Astrocyte (in vitro differentiated cells and primary cell): ENCODE results near the gene HTR3E.
A peak's percentile ranks its signal among the peaks of the same experiment; 100 is the strongest.
"Not testable (repeated sequence)": the region's sequence is repeated elsewhere in the genome, so short reads cannot be mapped to it uniquely, and the experiment has no call there.

Source experiments
- CTCF ChIP-seq: IDR thresholded peaks from 2 replicates; pipeline ENCODE4 v1.5.1; 2011; ENCODE audit warnings: low read depth, mild to moderate bottlenecking, inconsistent platforms, low read length, moderate library complexity; ENCODE audit not compliant: insufficient read depth
- EZH2 ChIP-seq: IDR thresholded peaks from 2 replicates; pipeline ENCODE4 v1.6.1; 2012; ENCODE audit warnings: mild to moderate bottlenecking, low read length, inconsistent platforms; ENCODE audit not compliant: insufficient read depth

GRCh38 chr3:184149770-184150169 is 52.9 kb downstream of the HTR3E start:
- peak; percentile 34 for TF ChIP-seq CTCF
- not testable (repeated sequence) for TF ChIP-seq EZH2
